Measurements from ENCODE around the gene CR1.

DNA sequence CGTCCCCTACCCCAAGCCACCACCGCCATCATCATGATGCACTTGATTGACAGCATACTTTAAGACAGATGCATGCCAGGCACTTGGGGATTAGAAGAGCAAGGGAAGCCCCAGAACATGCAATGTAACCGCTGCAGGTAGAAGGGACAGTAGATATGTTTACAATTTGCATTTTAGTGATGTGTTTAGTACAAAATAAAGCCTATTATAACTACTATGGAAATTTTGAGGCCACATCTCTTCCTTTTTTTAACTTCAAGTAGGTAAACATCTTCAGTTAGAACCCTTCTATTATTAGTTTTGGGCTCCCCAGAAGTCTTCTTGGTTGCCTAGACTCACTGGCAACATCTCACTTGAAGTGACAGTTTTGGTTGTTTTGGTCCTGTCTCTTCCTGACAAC lies 174.2 kb downstream of the CR1 start:
- TF ChIP-seq CTCF (IDR thresholded peaks at IDR 0.05), result no peak
- TF ChIP-seq POLR2A (IDR thresholded peaks at IDR 0.05), result no peak

All from Peyer's patch (tissue), 4 donors.